H7 (cell line): ENCODE results near the gene CRYBG2. TPM values are rescaled to one million over a fixed set of nuclear protein-coding genes. Genes with fewer than 3 reads are reported as not detected.
"Not testable (repeated sequence)": the region's sequence is repeated elsewhere in the genome, so short reads cannot be mapped to it uniquely, and the experiment has no call there.

Source experiments
- DNase-seq: peaks from one replicate; pipeline ENCODE4 v3.0.0; 2012
- H3K27me3 ChIP-seq: 2 replicates; pipeline ENCODE4 v1.6.0; 2011; ENCODE audit warnings: mild to moderate bottlenecking, low read length; ENCODE audit not compliant: control insufficient read depth, insufficient read depth
- H3K36me3 ChIP-seq: replicated peaks from 2 replicates; pipeline ENCODE4 v1.5.1; 2011; ENCODE audit warnings: low read length; ENCODE audit not compliant: control insufficient read depth, insufficient read depth
- H3K4me3 ChIP-seq: 2 replicates; pipeline ENCODE4 v1.5.1; 2011; ENCODE audit warnings: low read depth, mild to moderate bottlenecking, control low read depth, low read length, moderate library complexity; ENCODE audit not compliant: insufficient read depth
- total RNA-seq: library from RNA; depleted of rRNA; stranded (reverse); fragments of >200 nt; shearing (Covaris generic); gene quantifications from 2 replicates; pipeline ENCODE4 v1.2.3, GENCODE V29; 2014; rRNA removed

CRYBG2 gene, protein sequence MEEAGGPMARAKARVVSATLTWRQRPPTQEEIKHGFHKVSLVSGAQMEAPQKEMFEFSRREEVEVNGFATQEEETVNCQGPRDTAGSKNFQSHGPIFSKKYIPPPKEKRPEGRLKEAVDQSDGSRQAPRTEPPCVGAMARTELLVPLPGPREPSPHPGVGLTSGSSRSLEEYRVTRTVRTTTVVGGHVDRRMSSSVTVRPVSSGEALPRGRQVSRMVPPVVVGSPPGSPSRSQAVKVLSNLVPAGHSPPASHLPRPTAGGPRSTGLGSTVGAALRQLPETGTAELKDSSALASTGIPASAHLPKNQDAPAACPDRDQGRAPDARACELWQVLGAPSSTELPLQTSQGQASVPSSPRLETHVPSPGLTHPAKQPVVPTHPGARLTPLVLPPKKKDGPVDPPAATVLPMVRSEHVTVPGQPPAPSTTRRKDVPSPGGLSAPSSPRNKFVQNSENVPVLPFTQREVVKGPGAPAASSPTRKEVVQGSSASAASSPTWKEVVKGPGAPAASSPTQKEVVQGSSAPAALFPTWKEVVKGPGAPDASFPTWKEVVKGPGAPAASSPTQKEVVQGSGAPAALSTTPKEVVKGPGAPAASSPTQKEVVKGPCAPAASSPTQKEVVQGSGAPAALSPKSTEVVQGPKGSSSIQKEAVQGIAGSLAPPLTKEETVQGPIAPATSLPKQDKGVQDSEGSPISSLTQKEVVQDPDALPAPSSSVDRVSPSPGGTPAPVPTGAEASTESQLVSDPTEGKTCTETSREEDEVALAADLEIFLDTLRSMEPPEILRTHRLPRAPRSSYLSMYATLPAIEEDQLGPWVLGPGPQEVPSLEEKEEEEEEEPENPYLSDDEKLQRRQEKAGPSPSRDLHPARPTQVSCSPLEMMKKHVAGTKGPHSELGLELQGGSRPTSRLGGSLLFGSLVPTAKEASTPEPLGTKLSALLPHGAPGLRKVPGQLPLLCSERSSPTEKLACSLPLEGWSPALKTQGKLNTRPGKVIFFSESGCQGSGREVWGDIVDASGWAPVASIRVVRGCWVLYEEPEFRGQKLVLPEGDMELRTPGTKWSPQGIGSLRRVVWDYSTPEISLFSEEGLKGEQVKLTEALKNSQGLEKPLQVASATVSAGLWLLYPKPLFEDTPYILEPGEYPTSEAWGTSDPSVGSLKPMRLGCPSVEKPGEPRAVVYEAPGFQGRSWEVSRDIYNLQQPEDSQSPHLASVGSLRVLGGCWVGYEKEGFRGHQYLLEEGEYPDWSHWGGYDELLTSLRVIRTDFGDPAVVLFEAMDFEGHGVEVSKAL (N-terminal part only)
- 7.9 and 8.7 TPM in 2 replicates for total RNA-seq

DNA sequence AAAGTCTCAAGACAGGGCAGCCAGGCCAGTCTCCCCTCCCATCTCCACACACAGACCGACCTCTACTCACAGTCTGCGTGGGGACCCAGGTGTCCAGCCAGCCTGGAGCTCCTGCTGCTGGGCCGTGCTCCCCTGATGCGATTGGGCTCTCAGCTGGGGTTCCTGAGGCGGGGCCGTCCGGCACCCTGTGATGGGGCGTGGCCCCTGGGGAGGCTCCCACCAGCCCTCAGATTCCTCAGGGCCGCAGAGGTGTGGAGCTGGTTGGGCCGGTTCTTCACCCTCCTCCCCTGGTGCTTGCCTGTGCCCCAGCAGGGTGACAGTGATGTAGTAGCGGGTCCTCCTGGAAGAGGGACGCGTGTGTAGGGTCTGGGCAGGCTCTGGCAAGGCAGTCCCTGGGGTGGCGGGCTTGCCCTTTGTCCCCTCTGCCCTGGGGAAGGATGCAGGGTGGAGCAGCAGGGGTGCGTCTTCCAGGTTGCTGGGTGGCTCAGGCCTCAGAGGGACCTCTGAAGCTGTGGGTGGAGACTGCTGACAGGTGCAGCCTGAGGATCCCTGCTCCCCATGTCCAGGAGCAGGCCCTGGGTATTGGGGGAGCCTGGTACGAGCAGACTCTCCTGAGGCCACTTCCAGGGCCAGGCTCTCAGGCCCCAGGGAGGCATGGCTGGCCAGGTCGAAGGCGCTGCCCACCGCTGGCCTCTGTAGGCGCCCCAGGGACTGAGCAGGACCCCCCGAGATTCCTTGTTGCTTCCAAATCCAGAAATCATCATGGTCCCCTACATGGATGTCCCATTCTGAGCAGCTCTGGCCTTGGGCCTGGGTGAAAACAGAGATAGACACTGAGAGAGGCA, at the start of gene CRYBG2:
Gene CRYBG2 (minus strand): TSS at position 155 of the 845 bp plus-strand sequence. CDS start 7,473 bp downstream, outside the sequence.
- H3K4me3 ChIP-seq: no peak within 1 kb of the TSS

DNA sequence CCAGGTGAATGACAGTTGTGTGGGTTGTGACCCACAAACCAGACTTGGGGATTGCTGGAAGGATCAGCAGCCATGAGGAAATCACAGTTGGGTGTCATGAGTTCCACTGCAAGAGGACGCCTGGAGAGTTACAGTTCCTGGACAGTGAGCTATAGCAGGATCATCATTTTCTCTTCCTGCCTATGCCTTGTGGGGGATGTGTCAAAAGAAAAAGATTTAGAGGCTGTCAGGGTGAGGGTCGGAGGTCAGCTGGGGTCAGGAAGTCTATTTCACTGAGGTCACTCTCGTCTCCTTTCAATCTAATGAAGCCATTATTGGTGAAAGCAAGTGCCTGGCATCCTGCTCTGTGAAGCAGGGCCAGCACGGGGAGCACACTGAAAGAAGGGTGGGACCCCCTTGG, 49.7 kb upstream of the CRYBG2 start:
- H3K36me3 ChIP-seq: no peaks in the 10 kb centered on the region
- H3K4me3 ChIP-seq: no peak overlapping the region
- H3K27me3 ChIP-seq: no peaks in the 10 kb centered on the region
- DNase-seq: no peak

More for the DNA sequence above, at the start of gene CRYBG2:
- peak; percentile 49 for DNase-seq
- Histone ChIP-seq H3K36me3 (no peaks in the 10 kb centered on the region), H3K27me3 (peaks cover 2% of the 10 kb centered on the region; the same call in 1 of the 2 replicates)

DNA sequence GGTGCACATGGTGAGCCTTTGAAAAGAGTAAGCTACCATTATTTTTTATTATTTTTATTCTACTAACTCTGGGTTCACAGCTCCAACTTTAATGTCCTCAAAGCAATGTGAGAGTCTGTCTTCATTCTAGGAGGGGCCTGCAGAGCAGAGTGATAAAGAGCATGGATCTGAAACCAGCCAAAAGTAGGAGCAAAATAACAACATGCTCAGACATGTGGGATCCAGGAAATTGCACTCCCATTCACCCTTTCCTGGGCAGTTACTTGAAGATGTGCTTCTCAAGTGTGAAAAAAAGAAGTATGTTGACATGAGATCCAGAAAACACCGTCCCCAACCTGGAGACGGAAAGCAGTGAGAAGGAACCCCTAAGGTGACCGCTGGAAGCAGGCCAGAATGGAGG, 48.0 kb upstream of the CRYBG2 start:
- H3K27me3 ChIP-seq: no peaks in the 10 kb centered on the region
- H3K4me3 ChIP-seq: no peak overlapping the region
- H3K36me3 ChIP-seq: no peaks in the 10 kb centered on the region
- DNase-seq: no peak

DNA sequence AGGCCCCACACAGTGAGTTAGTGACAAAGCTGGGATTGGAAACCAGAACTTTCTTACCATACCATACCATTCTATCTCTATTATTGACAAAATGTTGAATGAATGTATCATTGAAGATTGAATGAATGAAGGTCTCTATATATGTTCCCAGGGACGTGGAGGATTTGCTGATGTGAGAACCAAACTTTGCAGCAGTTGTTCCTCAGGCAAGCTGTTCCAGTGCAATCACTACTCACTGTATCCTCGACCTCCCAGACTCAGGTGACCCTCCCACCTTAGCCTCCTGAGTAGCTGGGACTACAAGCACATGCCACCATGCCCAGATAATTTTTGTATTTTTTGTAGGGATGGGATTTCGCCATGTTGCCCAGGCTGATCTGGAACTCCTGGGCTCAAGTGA, 45.1 kb upstream of the CRYBG2 start:
- no peak overlapping the region for H3K4me3 ChIP-seq
- no peaks in the 10 kb centered on the region for H3K36me3 ChIP-seq
- no peaks in the 10 kb centered on the region for H3K27me3 ChIP-seq
- DNase-seq: no peak

DNA sequence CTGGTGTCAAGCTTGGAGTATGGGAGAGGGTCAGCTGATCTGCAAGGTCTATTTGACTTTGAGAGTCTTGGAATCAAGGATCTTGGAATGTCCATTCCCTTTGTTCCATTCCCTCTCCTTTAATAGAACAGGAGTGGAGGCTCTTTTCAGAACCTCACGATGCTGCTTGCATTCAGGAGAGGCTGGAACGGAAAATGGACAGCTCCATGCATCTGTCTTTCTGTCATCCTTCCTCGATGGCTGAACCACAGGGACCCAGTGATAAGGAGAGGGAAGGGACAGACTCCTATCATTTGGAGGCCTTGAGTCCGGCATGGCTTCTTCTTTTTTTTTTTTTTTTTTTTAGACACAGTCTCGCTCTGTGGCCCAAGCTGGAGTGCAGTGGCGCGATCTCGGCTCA, 41.8 kb upstream of the CRYBG2 start:
- Histone ChIP-seq H3K4me3 (no peak overlapping the region), H3K27me3 (no peaks in the 10 kb centered on the region), H3K36me3 (no peaks in the 10 kb centered on the region)
- no peak for DNase-seq

DNA sequence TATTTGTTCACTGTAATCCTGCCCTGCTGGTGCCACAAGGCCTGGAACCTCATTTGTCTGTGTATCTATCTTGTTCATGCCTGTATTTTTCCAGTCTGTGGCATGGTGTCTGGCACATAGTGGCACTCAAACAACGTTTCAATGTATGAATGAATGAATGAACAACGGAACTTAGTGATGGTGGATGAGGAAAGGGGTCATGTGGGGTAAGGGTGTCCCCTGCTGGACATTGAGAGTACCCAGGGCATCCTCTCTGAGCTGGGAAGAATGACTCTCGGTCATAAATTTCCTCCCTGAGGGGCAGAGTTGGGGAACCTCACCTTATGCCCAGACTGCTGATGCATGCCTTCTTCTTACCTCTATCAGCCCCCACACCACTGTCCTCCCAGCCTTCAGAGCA, 37.5 kb upstream of the CRYBG2 start:
- no peak overlapping the region for H3K4me3 ChIP-seq
- no peaks in the 10 kb centered on the region for H3K27me3 ChIP-seq
- peak; percentile 74 for DNase-seq

DNA sequence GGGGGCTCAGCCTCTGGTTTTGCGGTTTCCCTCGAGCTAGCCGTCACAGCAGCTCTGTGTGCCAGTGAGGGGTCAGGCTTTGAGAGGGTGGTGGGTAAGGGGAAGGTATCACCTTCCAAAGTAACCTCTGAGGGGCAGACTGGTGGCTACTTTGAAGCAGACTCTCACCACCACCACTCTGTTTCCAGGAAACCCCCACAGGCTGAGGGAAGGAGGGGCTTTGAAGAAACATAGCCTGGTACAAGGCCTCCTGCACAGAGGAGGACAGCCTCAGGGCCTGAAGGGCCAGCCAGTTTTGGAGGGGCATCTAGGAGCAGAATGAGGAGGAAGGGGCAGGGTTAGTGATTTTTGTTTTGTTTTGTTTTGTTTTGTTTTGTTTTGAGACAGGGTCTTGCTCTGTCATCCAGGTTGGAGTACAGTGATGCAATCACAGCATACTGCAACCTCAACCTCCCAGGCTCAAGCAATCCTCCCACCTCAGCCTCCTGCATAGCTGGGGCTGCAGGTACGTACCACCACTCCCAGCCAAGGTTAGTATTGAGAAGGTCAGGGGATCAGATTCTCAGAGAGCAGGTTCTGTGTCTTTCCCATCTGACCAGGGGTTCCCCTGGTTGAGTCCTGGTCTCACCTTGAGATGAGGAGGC, 35.8 kb upstream of the CRYBG2 start:
- Histone ChIP-seq H3K27me3 (no peaks in the 10 kb centered on the region), H3K4me3 (no peak overlapping the region), H3K36me3 (no peaks in the 10 kb centered on the region)
- DNase-seq: no peak

More for the DNA sequence above, 37.5 kb upstream of the CRYBG2 start:
- no peaks in the 10 kb centered on the region for H3K36me3 ChIP-seq

DNA sequence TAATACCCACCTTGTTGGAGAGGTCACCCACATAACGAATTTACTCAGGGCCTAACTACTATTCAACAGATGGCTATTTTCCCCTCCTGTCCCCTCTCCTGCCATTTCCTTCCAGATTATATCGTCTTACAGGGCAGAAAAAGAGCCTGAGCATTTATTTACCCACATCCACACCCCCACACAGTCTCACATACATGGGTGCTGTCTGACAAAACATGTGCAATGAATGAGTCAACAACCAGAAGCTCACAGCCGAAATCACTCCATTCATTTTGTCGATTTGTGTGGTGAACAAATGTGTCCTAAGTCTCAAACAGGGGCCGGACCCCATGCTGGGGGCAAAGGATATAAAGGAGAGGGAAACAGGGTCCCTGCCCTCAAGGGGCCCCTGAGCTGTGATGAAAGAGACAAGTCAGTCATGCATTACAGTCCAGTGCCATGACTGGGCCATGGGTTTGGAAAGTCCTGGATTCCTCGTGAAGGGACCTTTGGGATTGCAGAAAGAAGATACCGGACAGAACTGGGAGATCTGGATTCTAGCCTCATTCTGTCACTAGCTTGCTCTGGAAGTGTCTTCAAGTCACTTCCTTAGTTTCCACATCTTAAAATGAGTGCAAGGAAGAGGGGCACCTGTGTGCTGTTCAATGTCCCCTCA, 35.0 kb upstream of the CRYBG2 start:
- no peaks in the 10 kb centered on the region for H3K36me3 ChIP-seq
- no peak for DNase-seq
- no peak overlapping the region for H3K4me3 ChIP-seq
- H3K27me3 ChIP-seq: no peaks in the 10 kb centered on the region

DNA sequence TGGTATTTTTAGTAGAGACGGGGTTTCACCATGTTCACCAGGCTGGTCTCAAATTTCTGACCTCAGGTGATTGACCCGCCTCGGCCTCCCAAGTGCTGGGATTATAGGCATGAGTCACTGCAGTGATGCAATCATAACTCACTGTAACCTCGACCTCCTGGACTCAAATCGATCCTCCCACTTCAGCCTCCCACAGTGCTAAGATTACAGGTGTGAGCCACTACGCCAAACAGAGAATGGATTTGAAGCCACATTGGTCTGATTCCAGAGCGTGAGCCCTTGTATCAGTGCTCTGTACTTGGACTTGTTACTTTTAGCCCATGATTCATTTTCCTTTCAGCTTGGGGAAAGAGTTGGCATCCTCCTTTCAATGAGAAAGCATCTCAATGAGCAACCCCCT, 33.5 kb upstream of the CRYBG2 start:
- Histone ChIP-seq H3K36me3 (no peaks in the 10 kb centered on the region), H3K27me3 (no peaks in the 10 kb centered on the region), H3K4me3 (no peak overlapping the region)
- no peak for DNase-seq

DNA sequence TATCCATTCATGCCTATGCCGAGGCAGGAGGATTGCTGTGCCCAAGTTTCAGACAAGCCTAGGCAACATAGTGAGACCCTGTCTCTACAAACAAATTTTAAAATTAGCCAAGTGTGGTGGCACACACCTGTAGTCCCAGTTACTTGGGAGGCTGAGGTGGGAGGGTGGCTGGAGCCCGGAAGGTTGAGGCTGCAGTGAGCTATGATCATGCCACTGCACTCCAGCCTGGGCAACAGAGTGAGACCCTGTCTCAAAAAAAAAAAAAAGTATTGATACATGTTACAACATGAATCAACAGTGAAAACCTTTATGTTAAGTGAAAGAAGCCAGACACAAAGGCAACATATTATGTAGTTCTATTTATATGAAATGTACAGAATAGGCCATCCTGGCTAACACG, 31.1 kb upstream of the CRYBG2 start:
- H3K27me3 ChIP-seq, H3K4me3 ChIP-seq, H3K36me3 ChIP-seq, DNase-seq: not testable (repeated sequence)

DNA sequence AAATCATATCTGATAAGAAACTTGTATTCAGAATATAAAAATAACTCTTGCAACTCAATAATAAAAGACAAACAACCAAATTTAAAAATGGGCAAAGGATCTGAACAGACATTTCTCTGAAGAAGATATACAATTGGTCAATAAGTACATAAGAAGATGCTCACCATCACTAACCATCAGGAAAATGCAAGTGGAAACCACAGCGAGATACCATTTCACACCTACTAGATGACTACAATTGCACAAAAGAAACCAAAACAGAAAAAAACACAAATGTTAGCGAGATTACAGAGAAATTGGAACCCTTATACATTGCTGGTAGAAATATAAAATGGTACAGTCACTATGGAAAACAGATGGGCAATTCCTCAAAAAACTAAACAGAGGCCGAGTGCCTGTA, 30.1 kb upstream of the CRYBG2 start:
- Histone ChIP-seq H3K36me3 (no peaks in the 10 kb centered on the region), H3K27me3 (no peaks in the 10 kb centered on the region), H3K4me3 (no peak overlapping the region)
- no peak for DNase-seq

DNA sequence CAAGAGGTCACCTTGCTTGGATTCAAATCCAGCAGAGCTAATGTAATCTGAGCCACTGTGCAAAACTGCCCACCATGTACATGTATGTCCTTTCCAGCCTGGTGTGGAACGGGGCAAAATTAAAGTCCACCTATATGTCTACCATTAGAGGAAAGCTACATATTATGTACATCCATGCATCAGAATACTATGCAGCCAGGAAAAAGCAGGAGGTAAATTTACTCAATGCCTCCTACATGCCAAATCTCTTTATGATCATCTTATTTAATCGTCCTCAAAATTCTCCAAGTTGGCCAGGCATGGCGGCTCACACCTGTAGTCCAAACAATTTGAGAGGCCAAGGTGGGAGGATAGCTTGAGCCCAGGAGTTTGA, 24.9 kb upstream of the CRYBG2 start:
- H3K27me3 ChIP-seq: no peaks in the 10 kb centered on the region
- H3K36me3 ChIP-seq: no peaks in the 10 kb centered on the region
- no peak for DNase-seq

More for the DNA sequence above, 24.9 kb upstream of the CRYBG2 start:
- no peak overlapping the region for H3K4me3 ChIP-seq
